CD4-positive, alpha-beta T cell (primary cell): ENCODE data around the gene KIAA0232. TPM values are rescaled to one million over a fixed set of nuclear protein-coding genes. Genes with fewer than 3 reads are reported as not detected.

Experiments
- ATAC-seq: fragments of 200-7000 bp; cut with Tn5 transposase; one replicate; pipeline ENCODE4 v1.10.0; 2022; ENCODE audit warnings: mild to moderate bottlenecking; ENCODE audit not compliant: poor library complexity
- CTCF ChIA-PET: fragments of 350-600 bp; sonication (Branson Sonifier 250); formaldehyde crosslinking; loops from one replicate; lab custom pipeline; 2021; ENCODE audit warnings: antibody characterized with exemption, inconsistent platforms; lab: Charles Lee
- POLR2A ChIA-PET: fragments of 350-600 bp; sonication (Branson Sonifier 250); formaldehyde crosslinking; loops from one replicate; lab custom pipeline; 2021; ENCODE audit warnings: antibody characterized with exemption, inconsistent platforms; lab: Charles Lee
- DNase-seq, 14 experiments: peaks; one replicate each; pipeline ENCODE4 v3.0.0-alpha.2; 2013 to 2020; ENCODE audit warnings: mixed read lengths in 2 of 14
- H3K27ac ChIP-seq, 2 donors: one replicate each; pipeline versions ENCODE4 v1.5.1 to v1.7.0; 2013; ENCODE audit warnings: low read length in 2 of 2, low read depth in 1 of 2, mild to moderate bottlenecking in 1 of 2
- H3K27me3 ChIP-seq, 2 experiments: 1 replicate in 1 of 2; 2 replicates in 1 of 2; pipeline versions ENCODE4 v1.6.1 to v1.7.0; 2013; ENCODE audit warnings: low read length in 2 of 2, control low read depth in 1 of 2, mild to moderate bottlenecking in 1 of 2, moderate library complexity in 1 of 2; ENCODE audit not compliant: insufficient read depth in 2 of 2, control insufficient read depth in 1 of 2
- H3K36me3 ChIP-seq: one replicate; pipeline ENCODE4 v1.6.1; 2013; ENCODE audit warnings: low read length, control low read depth; ENCODE audit not compliant: insufficient read depth
- H3K4me1 ChIP-seq: one replicate; pipeline ENCODE4 v1.6.1; 2013; ENCODE audit warnings: low read length, control low read depth; ENCODE audit not compliant: insufficient read depth
- H3K4me3 ChIP-seq: one replicate; pipeline ENCODE4 v1.5.1; 2013; ENCODE audit warnings: mild to moderate bottlenecking, low read length, moderate library complexity
- H3K9me3 ChIP-seq, 2 experiments: 1 replicate in 1 of 2; 2 replicates in 1 of 2; pipeline versions ENCODE4 v1.6.1 to v1.7.0; 2013; ENCODE audit warnings: low read length in 2 of 2, mild to moderate bottlenecking in 2 of 2, control low read depth in 1 of 2, moderate library complexity in 1 of 2; ENCODE audit not compliant: control insufficient read depth in 1 of 2, insufficient read depth in 1 of 2
- H3K27ac Mint-ChIP-seq: one replicate; pipeline ENCODE4 v1.8.0; 2020; ENCODE audit warnings: mixed read lengths
- H3K27me3 Mint-ChIP-seq: one replicate; pipeline ENCODE4 v1.8.0; 2021; ENCODE audit warnings: mixed read lengths
- H3K36me3 Mint-ChIP-seq: one replicate; pipeline ENCODE4 v1.8.0; 2021; ENCODE audit warnings: low read depth, mixed read lengths
- H3K4me1 Mint-ChIP-seq: one replicate; pipeline ENCODE4 v1.8.0; 2021; ENCODE audit warnings: low read depth, mixed read lengths
- H3K4me3 Mint-ChIP-seq: one replicate; pipeline ENCODE4 v1.8.0; 2020; ENCODE audit warnings: mild to moderate bottlenecking, mixed read lengths
- H3K9me3 Mint-ChIP-seq: one replicate; pipeline ENCODE4 v1.8.0; 2020; ENCODE audit warnings: mixed read lengths
- intact Hi-C, 2 experiments: fragments of 100-400 bp; cut with DNase I in 1 of 2; cut with micrococcal nuclease in 1 of 2; formaldehyde crosslinking; loops; one replicate each; pipeline versions ENCODE4 v1.15.1 to v1.9.0; 2023 to 2025; cut with DNase I, micrococcal nuclease
- total RNA-seq, 174 experiments: library from RNA in 2 of 174; stranded (reverse) in 2 of 174; gene quantifications; one replicate each; pipeline ENCODE4 v1.2.3 and lab custom pipeline; 2021 to 2026
- TF ChIP-seq, protein P1 (sequence below): fragments of 200-600 bp; IDR thresholded peaks from one replicate; pipeline ENCODE4 v1.8.0; 2022; ENCODE audit warnings: antibody characterized with exemption, mild to moderate bottlenecking

The KIAA0232 gene
- total RNA-seq, 2 experiments from 2014 or later = 15.3 to 17.8 TPM

DNA sequence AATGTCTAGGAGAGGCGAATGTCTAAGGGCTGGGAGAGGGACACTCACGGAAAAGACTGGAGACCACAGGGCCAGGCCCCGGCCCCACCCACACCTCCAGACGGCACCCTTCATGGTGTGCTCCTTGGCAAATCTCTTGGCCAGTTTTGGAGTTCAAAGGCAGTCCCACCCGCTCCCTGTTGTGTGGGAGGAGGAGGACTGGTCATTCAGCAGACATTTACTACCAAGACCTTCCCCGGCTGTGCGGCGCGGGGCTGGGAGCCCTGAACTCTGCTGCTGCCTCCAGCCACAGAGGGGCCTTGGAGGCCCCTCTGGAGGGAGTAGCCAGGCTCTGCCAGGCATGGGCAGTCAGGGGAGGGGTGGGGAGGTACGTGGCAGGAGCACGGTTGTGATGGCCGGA is 118.4 kb downstream of the KIAA0232 start:
- Mint-ChIP-seq H3K27ac (peak overlapping the region; percentile 17), H3K36me3 (no peaks in the 10 kb centered on the region), H3K4me3 (no peak overlapping the region), H3K9me3 (no peaks in the 10 kb centered on the region), H3K27me3 (no peaks in the 10 kb centered on the region), H3K4me1 (peaks cover 23% of the 10 kb centered on the region)
- Histone ChIP-seq H3K4me1 (peaks cover 42% of the 10 kb centered on the region), H3K27ac (no peak overlapping the region), H3K4me3 (no peak overlapping the region), H3K36me3 (no peaks in the 10 kb centered on the region), H3K9me3 (no peaks in the 10 kb centered on the region), H3K27me3 (no peaks in the 10 kb centered on the region)
- ATAC-seq = no peak
- DNase-seq = peak in 1 of 14 experiments; percentile 26
- TF ChIP-seq, protein P1, sequence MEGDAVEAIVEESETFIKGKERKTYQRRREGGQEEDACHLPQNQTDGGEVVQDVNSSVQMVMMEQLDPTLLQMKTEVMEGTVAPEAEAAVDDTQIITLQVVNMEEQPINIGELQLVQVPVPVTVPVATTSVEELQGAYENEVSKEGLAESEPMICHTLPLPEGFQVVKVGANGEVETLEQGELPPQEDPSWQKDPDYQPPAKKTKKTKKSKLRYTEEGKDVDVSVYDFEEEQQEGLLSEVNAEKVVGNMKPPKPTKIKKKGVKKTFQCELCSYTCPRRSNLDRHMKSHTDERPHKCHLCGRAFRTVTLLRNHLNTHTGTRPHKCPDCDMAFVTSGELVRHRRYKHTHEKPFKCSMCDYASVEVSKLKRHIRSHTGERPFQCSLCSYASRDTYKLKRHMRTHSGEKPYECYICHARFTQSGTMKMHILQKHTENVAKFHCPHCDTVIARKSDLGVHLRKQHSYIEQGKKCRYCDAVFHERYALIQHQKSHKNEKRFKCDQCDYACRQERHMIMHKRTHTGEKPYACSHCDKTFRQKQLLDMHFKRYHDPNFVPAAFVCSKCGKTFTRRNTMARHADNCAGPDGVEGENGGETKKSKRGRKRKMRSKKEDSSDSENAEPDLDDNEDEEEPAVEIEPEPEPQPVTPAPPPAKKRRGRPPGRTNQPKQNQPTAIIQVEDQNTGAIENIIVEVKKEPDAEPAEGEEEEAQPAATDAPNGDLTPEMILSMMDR = no peak
- ChIA-PET CTCF (no interaction called here), POLR2A (interaction anchor here (2.1 kb wide), 2 partner anchors 42 to 167 kb away, joined by 8 to 9 read pairs; partner anchors contain the start of gene GRPEL1)
- intact Hi-C loops = no loop called here

- Histone ChIP-seq H3K36me3 (no peaks in the 10 kb centered on the region), H3K4me3 (no peak overlapping the region), H3K9me3 (no peaks in the 10 kb centered on the region), H3K27ac (no peak overlapping the region), H3K27me3 (no peaks in the 10 kb centered on the region), H3K4me1 (peaks cover 42% of the 10 kb centered on the region)
- Mint-ChIP-seq H3K36me3 (no peaks in the 10 kb centered on the region), H3K9me3 (no peaks in the 10 kb centered on the region), H3K4me1 (peaks cover 23% of the 10 kb centered on the region), H3K27ac (no peak overlapping the region), H3K4me3 (no peak overlapping the region), H3K27me3 (no peaks in the 10 kb centered on the region)
- intact Hi-C loops = no loop called here
- ChIA-PET CTCF (no interaction called here), POLR2A (no interaction called here)
- TF ChIP-seq, protein P1 = no peak
- ATAC-seq (no peak), DNase-seq (peak in 1 of 14 experiments; percentile 27)
Observed at GRCh38 chr4:6901669-6902317, 119.3 kb downstream of the KIAA0232 start.

GRCh38 chr4:6902318-6903042 is 120.0 kb downstream of the KIAA0232 start:
- DNase-seq (peak in 1 of 14 experiments; percentile 25), ATAC-seq (no peak)
- Mint-ChIP-seq H3K27ac (no peak overlapping the region), H3K36me3 (no peaks in the 10 kb centered on the region), H3K27me3 (no peaks in the 10 kb centered on the region), H3K9me3 (no peaks in the 10 kb centered on the region), H3K4me1 (peaks cover 24% of the 10 kb centered on the region), H3K4me3 (no peak overlapping the region)
- Histone ChIP-seq H3K9me3 (no peaks in the 10 kb centered on the region), H3K4me3 (no peak overlapping the region), H3K27ac (no peak overlapping the region), H3K36me3 (no peaks in the 10 kb centered on the region), H3K27me3 (no peaks in the 10 kb centered on the region), H3K4me1 (peaks cover 42% of the 10 kb centered on the region)
- ChIA-PET POLR2A (no interaction called here), CTCF (no interaction called here)
- TF ChIP-seq, protein P1 = no peak
- intact Hi-C loops = no loop called here
